Measurements from ENCODE around the gene NOC2L. TPM values are rescaled to one million over a fixed set of nuclear protein-coding genes. Genes with fewer than 3 reads are reported as not detected.

Gene NOC2L
- total and polyA plus RNA-seq, 9 of the 15 experiments (the other 6 are each of a cell fraction or from before 2014, with no cell fraction given), result 4.0 to 410 (median 200) TPM

DNA sequence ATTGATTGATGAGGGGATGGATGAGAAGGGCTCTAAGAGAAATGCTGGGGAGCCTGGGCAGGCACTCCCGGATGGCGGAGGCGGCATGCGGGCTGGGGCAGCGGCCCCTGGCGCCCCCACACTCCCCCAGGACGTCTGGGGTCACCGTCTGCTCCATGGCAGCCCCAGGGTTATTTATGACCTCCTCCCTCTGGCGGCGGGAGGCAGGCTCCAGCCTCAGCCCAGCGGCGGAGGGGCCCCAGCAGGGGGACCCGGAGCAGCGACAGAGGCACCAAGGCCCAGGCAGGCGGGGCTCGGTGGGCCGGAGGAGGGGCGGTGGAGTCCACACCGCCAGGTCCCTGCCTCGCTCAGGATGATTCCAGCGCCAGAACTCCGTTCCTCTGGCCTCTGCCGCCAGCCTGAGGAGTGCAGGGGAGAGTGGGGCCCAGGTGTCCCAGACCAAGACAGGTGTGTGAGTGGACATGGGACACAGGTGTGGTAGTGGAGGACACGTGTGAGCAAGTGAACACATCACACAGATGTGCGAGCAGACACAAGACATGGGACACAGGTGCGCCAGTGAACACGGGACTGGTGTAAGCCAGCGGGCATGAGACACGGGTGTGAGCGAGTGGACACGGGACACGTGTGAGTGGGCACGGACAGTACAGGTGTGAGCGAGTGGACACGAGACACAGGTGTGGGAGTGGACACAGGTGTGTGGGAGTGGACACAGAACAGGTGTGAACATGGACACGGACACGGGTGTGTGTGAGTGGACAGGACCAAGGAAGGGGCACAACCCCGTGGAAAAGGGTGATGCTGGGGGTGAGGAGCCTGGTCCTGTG, 37.8 kb downstream of the NOC2L start (continued):
- TF ChIP-seq, protein P1, sequence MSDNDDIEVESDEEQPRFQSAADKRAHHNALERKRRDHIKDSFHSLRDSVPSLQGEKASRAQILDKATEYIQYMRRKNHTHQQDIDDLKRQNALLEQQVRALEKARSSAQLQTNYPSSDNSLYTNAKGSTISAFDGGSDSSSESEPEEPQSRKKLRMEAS (CRISPR knock-in tag; IDR thresholded peaks at IDR 0.05), result peak; percentile 26; the same call in 1 of the 2 replicates
- TF ChIP-seq FUS (optimal IDR thresholded peaks at IDR 0.05; ENCODE audit: low read depth, low read length) (no peak), ZNF324 (CRISPR knock-in tag; IDR thresholded peaks at IDR 0.05) (no peak), ARID1B (IDR thresholded peaks at IDR 0.05) (peak; percentile 40), FOXA3 (CRISPR knock-in tag; conservative IDR thresholded peaks at IDR 0.05 in 1 of 2, IDR thresholded peaks at IDR 0.05 in 1 of 2) (no peak), ZNF584 (CRISPR knock-in tag; IDR thresholded peaks at IDR 0.05; ENCODE audit: low read depth) (no peak), SP1 (CRISPR knock-in tag; IDR thresholded peaks at IDR 0.05) (peak; percentile 24; the same call in 1 of the 2 replicates), E2F3 (CRISPR knock-in tag; IDR thresholded peaks at IDR 0.05) (no peak), BRF1 (IDR thresholded peaks at IDR 0.05; ENCODE audit: borderline replicate concordance, extremely low read depth, insufficient read length) (no peak), ATF1 (CRISPR knock-in tag; IDR thresholded peaks at IDR 0.05) (no peak), ATF1 (tag; IDR thresholded peaks at IDR 0.05) (peak; percentile 69)
- TF ChIP-seq, protein P2, sequence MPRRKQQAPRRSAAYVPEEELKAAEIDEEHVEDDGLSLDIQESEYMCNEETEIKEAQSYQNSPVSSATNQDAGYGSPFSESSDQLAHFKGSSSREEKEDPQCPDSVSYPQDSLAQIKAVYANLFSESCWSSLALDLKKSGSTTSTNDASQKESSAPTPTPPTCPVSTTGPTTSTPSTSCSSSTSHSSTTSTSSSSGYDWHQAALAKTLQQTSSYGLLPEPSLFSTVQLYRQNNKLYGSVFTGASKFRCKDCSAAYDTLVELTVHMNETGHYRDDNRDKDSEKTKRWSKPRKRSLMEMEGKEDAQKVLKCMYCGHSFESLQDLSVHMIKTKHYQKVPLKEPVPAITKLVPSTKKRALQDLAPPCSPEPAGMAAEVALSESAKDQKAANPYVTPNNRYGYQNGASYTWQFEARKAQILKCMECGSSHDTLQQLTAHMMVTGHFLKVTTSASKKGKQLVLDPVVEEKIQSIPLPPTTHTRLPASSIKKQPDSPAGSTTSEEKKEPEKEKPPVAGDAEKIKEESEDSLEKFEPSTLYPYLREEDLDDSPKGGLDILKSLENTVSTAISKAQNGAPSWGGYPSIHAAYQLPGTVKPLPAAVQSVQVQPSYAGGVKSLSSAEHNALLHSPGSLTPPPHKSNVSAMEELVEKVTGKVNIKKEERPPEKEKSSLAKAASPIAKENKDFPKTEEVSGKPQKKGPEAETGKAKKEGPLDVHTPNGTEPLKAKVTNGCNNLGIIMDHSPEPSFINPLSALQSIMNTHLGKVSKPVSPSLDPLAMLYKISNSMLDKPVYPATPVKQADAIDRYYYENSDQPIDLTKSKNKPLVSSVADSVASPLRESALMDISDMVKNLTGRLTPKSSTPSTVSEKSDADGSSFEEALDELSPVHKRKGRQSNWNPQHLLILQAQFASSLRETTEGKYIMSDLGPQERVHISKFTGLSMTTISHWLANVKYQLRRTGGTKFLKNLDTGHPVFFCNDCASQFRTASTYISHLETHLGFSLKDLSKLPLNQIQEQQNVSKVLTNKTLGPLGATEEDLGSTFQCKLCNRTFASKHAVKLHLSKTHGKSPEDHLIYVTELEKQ (CRISPR knock-in tag; IDR thresholded peaks at IDR 0.05), result no peak
- TF ChIP-seq, protein P3, sequence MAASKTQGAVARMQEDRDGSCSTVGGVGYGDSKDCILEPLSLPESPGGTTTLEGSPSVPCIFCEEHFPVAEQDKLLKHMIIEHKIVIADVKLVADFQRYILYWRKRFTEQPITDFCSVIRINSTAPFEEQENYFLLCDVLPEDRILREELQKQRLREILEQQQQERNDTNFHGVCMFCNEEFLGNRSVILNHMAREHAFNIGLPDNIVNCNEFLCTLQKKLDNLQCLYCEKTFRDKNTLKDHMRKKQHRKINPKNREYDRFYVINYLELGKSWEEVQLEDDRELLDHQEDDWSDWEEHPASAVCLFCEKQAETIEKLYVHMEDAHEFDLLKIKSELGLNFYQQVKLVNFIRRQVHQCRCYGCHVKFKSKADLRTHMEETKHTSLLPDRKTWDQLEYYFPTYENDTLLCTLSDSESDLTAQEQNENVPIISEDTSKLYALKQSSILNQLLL (CRISPR knock-in tag; IDR thresholded peaks at IDR 0.05; ENCODE audit: borderline replicate concordance), result no peak
- TF ChIP-seq, protein P4, sequence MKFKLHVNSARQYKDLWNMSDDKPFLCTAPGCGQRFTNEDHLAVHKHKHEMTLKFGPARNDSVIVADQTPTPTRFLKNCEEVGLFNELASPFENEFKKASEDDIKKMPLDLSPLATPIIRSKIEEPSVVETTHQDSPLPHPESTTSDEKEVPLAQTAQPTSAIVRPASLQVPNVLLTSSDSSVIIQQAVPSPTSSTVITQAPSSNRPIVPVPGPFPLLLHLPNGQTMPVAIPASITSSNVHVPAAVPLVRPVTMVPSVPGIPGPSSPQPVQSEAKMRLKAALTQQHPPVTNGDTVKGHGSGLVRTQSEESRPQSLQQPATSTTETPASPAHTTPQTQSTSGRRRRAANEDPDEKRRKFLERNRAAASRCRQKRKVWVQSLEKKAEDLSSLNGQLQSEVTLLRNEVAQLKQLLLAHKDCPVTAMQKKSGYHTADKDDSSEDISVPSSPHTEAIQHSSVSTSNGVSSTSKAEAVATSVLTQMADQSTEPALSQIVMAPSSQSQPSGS (CRISPR knock-in tag; IDR thresholded peaks at IDR 0.05), result no peak
- TF ChIP-seq, protein P5, sequence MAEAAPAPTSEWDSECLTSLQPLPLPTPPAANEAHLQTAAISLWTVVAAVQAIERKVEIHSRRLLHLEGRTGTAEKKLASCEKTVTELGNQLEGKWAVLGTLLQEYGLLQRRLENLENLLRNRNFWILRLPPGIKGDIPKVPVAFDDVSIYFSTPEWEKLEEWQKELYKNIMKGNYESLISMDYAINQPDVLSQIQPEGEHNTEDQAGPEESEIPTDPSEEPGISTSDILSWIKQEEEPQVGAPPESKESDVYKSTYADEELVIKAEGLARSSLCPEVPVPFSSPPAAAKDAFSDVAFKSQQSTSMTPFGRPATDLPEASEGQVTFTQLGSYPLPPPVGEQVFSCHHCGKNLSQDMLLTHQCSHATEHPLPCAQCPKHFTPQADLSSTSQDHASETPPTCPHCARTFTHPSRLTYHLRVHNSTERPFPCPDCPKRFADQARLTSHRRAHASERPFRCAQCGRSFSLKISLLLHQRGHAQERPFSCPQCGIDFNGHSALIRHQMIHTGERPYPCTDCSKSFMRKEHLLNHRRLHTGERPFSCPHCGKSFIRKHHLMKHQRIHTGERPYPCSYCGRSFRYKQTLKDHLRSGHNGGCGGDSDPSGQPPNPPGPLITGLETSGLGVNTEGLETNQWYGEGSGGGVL (CRISPR knock-in tag; IDR thresholded peaks at IDR 0.05), result no peak
- TF ChIP-seq, protein P6, sequence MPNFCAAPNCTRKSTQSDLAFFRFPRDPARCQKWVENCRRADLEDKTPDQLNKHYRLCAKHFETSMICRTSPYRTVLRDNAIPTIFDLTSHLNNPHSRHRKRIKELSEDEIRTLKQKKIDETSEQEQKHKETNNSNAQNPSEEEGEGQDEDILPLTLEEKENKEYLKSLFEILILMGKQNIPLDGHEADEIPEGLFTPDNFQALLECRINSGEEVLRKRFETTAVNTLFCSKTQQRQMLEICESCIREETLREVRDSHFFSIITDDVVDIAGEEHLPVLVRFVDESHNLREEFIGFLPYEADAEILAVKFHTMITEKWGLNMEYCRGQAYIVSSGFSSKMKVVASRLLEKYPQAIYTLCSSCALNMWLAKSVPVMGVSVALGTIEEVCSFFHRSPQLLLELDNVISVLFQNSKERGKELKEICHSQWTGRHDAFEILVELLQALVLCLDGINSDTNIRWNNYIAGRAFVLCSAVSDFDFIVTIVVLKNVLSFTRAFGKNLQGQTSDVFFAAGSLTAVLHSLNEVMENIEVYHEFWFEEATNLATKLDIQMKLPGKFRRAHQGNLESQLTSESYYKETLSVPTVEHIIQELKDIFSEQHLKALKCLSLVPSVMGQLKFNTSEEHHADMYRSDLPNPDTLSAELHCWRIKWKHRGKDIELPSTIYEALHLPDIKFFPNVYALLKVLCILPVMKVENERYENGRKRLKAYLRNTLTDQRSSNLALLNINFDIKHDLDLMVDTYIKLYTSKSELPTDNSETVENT (CRISPR knock-in tag; IDR thresholded peaks at IDR 0.05), result no peak
